PFSK-1 (cell line): ENCODE data around the gene DUSP8.

ENCODE experiments used
- POLR2AphosphoS5 ChIP-seq: IDR thresholded peaks from 2 replicates; pipeline ENCODE4 v1.6.1; 2012; ENCODE audit warnings: low read depth, mild to moderate bottlenecking, control low read depth, low read length, moderate library complexity
- SIN3A ChIP-seq: IDR thresholded peaks from 2 replicates; pipeline ENCODE4 v1.6.1; 2012; ENCODE audit warnings: mild to moderate bottlenecking, low read length, moderate library complexity, borderline replicate concordance; ENCODE audit not compliant: insufficient read depth
- TAF1 ChIP-seq: IDR thresholded peaks from 2 replicates; pipeline ENCODE4 v1.6.1; 2012; ENCODE audit warnings: low read length, control low read depth, borderline replicate concordance; ENCODE audit not compliant: insufficient read depth
- TF ChIP-seq, protein P1 (sequence below), 2 experiments: IDR thresholded peaks; 2 replicates each; pipeline versions ENCODE4 v1.6.1 to v1.8.0; 2011 to 2012; ENCODE audit warnings: low read depth in 2 of 2, low read length in 2 of 2, control low read depth in 1 of 2, inconsistent platforms in 1 of 2, mild to moderate bottlenecking in 1 of 2, moderate library complexity in 1 of 2; ENCODE audit not compliant: insufficient read depth in 1 of 2

DNA sequence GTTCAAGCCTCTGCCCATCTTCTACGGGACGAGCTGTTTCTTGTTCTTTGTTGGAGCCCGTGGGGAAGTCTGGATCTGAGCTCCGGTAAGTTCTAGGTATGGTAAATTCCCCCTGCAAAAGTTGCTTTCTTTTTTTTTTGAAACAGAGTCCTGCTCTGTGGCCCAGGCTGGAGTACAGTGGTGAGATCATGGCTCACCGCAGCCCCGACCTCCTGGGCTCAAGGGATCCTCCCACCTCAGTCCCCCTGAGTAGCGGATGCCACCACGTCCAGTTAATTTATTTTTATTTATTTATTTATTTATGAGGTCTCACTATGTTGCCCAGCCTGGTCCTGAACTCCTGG, 50.0 kb downstream of the DUSP8 start:
- no peak for TF ChIP-seq POLR2AphosphoS5
- no peak for TF ChIP-seq TAF1
- TF ChIP-seq, protein P1, sequence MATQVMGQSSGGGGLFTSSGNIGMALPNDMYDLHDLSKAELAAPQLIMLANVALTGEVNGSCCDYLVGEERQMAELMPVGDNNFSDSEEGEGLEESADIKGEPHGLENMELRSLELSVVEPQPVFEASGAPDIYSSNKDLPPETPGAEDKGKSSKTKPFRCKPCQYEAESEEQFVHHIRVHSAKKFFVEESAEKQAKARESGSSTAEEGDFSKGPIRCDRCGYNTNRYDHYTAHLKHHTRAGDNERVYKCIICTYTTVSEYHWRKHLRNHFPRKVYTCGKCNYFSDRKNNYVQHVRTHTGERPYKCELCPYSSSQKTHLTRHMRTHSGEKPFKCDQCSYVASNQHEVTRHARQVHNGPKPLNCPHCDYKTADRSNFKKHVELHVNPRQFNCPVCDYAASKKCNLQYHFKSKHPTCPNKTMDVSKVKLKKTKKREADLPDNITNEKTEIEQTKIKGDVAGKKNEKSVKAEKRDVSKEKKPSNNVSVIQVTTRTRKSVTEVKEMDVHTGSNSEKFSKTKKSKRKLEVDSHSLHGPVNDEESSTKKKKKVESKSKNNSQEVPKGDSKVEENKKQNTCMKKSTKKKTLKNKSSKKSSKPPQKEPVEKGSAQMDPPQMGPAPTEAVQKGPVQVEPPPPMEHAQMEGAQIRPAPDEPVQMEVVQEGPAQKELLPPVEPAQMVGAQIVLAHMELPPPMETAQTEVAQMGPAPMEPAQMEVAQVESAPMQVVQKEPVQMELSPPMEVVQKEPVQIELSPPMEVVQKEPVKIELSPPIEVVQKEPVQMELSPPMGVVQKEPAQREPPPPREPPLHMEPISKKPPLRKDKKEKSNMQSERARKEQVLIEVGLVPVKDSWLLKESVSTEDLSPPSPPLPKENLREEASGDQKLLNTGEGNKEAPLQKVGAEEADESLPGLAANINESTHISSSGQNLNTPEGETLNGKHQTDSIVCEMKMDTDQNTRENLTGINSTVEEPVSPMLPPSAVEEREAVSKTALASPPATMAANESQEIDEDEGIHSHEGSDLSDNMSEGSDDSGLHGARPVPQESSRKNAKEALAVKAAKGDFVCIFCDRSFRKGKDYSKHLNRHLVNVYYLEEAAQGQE (IDR thresholded peaks at IDR 0.05; ENCODE audit: insufficient read depth in 1 of 2, low read depth in 2 of 2, low read length in 2 of 2) = no peak
- TF ChIP-seq SIN3A = no peak
